GM21737 (cell line): ENCODE results near the gene NANOS2.
"Not testable (repeated sequence)": the region's sequence is repeated elsewhere in the genome, so short reads cannot be mapped to it uniquely, and the experiment has no call there.

ENCODE experiments used
- ATAC-seq: cut with Tn5 transposase; IDR thresholded peaks from one replicate; pipeline ENCODE4 v1.9.1; 2021; ENCODE audit warnings: mild to moderate bottlenecking, moderate library complexity; ENCODE audit not compliant: unreplicated experiment

NANOS2 gene

DNA sequence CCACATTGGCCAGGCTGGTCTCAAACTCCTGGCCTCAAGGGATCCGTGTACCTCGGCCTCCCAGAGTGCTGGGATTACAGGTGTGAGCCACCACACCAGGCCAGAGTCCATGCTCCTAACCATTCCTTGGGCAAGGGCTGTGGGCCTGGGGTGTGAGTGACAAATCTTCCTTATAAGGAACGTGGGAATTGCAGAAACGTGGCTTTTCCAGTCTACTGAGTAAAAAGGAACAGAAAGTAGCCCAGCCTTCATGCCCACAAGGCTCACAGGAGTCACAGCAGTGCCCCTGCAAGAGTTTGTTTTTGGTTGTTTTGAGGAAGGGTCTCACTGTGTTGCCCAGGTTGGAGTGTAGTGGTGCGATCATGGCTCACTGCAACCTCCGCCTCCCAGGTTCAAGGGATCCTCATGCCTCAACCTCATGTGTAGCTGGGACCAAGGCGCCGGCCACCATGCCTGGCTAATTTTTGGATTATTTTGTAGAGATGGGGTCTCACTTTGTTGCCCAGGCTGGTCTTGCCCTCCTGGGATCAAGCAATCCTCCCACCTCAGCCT is 17.2 kb downstream of the NANOS2 start:
- no peak for ATAC-seq

DNA sequence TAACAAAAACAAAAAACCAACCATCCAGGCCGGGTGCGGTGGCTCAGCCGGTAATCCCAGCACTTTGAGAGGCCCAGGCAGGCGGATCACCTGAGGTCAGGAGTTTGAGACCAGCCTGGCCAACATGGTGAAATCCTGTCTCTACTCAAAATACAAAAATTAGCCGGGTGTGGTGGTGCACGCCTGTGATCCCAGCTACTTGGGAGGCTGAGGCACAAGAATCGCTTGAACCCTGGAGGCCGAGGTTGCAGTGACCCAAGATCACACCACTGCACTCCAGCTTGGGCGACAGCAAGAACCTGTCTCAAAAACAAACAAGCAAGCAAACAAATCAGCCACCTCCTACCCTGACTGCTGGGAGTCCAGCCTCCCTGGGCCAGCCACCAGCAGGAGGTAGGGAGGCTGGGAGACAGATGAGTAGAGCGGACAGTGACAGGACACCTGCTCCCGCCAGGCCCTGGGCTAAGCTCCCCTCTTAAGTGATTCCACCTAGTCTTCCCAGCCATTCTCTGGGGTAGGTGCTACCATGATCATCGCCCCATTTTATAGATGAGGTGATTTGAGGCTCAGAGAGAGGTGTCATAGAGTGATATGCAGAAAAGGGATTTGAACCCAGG is 18.5 kb downstream of the NANOS2 start:
- not testable (repeated sequence) for ATAC-seq

DNA sequence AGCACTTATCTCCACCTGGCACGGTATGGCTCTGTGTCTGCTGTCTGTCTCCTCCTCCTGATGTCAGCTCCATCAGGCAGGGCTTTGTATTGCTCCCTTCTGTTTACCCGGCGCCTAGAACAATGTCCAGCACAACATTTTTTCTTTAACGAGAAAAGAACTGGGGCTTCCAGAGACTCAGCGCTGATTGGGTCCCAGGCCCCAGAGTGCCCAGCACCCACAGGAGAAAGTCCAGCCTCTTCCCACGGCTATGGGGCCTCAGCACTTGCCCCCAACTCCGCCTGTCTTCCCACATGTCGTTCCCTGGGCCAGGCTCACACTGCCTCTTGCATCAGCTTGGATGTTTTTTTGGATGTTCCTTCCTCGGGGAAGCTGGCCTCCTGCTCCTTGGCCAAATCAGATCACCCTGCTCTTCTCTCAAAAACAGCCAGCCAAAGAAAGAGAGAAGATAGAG is 19.0 kb downstream of the NANOS2 start:
- ATAC-seq: no peak

DNA sequence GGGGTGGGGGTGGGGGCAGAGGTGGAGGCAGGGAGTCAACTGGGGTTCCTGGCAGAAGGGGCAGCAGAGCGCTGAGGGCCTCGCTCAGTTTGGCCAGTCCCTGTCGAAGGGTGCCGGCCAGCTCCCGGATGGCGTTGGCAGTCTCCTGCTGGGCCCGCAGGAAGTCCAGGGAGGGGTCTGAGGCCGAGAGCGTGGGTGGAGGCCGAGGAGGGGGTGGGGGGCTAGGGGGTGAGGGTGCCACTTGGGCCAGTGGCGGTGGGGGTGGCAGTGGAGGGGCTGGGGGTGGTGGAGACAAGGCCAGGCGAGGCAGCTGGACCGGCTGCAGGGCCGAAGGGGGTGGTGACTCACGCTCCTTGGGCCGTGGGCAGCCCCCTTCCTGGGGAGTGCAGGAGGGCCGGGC is 23.7 kb downstream of the NANOS2 start:
- ATAC-seq: no peak

DNA sequence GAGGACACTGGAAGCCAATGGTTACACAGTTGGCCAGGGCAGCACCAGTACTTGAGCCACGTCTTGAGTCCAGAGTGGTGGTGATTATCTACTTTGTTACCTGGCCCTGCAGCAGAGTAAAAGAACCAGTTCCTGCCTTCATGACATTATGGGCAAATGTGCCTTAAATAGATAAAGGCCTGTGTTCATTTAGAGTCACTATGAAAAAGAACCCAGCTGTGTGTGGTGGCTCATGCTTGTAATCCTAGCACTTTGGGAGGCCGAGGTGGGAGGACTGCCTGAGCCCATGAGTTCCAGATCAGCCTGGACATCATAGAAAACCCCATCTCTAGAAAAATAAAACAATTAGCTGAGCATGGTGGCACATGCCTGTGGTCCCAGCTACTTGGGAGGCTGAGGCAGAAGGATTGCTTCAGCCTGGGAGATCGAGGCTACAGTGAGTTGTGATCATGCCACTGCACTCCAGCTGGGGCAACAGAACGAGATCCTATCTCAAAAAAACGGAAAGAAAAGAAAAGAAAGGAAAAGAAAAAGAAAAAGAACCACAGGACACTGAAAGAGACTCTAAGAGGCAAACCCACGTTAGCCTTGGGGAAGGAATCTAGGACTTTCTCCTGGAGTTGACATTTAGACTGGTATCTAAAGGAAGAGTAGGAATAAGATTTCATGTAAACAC is 25.2 kb downstream of the NANOS2 start:
- no peak for ATAC-seq

DNA sequence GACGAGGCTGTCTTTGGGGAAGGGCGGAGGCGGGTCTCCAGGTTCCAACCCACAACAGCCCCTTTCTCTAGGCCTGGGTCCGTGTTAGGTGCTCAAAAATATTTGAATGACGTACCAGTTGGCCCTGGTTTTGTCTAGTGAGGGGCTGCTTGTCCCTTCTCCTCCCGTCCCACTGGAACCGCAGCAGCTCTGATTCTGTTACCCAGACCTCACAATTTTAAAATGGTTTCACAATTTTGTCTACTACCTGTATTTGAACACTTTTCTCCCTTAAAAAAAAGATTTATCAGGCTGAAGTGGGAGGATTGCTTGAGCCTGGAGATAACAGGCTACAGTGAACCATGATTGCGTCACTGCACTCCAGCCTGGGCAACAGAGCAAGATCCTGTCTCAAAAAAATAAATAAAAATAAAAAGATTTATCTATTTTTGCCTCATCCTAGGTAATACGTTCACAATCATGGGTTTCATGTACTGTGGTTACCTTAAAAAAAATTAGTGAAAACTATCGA is 27.3 kb downstream of the NANOS2 start:
- no peak for ATAC-seq

DNA sequence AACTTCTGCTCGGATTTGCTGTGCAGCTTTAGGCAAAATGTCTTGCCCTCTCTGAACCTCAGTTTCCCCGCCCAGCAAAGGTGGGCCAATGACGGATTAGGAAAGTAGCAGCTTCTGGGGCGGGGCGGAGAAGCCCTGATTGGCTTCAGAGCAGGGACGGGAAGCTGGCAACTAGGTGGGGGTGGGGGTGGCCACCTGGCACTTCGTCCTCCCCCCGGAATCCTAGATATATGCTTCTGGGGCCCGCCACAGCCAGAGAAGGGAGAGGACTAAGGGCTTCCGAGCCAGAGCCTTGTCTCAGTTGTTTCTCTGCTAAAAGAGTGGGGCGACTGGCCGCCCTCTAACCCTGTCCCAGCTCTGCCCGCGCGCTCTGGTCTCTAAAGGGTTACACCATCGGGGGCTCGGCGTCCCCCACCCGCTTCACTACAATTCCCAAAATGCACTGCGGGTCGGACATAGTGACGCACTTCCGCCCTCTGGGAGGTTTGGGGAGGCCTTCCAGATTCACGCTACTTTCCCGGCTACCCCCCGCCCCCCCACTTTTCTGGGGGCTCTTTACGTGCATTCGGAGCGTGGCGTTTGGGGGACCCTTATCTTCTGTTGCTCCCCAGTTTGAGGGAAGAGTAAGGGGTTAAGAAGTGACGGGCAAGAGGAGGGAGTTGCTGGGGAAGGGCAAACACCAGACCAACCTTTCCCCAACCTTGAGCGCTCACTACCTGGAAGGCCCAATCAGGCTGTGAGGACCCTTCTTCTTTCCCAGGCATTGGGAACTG is 28.0 kb downstream of the NANOS2 start:
- peak; percentile 41 for ATAC-seq

DNA sequence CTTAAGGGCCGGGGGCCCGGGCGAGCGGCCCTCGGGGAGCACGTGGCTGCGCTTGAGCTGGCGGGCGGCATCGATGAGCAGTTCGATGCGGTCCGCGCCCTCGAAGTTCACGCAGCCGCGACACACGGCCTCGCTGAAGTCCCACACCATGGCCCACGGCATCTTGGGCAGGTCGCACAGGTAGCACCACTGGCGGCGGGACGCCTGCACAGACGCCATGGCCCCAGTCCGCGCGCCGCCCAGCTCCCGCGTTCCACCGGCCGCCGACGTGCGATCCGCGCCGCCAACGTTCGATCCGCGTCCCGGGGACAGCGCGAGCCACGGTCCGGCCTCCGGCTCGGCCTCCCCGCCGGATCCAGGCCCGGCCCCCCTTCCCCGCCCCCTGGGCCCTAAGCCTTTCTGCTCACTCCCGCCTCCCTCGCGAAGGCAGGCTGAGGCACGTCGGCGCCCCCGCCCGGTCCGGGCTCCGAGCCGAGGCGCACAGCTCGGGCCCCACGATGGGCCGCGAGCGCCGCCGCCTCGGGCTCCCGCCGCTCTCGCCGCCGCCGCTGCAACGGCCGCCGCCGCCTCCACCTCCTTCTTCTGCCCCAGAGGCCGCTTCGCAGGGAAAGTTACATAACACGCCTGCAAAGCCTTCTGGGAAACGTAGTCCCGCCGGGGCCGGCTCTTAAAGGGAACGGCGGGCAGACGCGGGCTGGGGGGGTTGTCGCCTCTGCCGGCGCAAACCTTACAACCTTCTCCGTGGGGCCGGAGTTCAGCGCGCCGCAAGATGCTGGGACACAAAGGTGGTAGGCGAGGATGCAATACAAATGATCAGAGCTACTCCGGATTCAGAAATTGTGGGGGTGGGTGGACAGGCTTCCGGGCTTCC is 28.8 kb downstream of the NANOS2 start, which contains the start of gene IRF2BP1:
TSS of gene IRF2BP1 (minus strand) at position 586 of the 871 bp plus-strand sequence. CDS start at position 219, 367 bp downstream.
- ATAC-seq: peak; percentile 43

DNA sequence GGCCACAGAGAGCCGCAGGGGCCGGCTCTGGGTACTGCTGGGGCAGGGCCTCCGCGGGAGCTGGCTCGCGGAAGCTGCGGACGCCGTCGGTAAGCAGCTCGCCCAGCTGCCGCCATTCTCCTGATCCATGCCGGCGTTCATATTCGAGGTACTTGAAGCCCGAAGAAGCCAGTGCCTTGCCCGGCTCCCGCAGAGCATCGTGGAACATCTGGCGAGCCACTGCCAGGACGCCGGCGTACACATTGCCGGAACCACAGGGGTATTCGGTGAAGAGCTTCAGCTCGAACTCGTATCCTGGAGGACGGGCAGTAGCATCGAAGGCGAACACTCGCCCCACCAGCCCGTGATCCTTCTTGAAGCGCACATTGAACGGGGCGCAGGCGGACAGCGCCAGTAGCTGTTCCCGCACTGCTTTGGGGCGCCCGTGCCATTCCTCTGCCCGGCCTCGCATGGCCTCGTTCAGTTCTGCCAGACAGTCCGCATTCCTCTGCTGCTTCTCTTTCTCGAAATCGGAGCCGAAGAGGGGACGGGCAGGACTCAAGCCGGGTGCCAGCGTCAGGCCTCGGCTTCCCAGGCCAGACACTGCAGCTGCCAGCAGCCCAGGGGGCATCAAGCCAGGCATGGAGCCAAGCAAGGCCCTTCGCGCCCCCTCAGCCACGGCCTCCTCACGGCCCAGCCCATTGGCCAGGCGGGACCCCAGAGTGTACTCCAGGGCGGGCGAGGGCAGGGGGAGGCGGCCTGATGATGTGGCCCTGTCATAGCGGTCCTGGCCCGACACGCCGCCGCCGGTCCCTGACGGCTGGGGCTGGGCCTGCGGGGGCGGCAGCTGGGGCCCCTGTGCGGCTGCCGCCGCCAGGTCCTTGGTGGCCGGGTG is 29.7 kb downstream of the NANOS2 start:
- ATAC-seq: peak; percentile 4

DNA sequence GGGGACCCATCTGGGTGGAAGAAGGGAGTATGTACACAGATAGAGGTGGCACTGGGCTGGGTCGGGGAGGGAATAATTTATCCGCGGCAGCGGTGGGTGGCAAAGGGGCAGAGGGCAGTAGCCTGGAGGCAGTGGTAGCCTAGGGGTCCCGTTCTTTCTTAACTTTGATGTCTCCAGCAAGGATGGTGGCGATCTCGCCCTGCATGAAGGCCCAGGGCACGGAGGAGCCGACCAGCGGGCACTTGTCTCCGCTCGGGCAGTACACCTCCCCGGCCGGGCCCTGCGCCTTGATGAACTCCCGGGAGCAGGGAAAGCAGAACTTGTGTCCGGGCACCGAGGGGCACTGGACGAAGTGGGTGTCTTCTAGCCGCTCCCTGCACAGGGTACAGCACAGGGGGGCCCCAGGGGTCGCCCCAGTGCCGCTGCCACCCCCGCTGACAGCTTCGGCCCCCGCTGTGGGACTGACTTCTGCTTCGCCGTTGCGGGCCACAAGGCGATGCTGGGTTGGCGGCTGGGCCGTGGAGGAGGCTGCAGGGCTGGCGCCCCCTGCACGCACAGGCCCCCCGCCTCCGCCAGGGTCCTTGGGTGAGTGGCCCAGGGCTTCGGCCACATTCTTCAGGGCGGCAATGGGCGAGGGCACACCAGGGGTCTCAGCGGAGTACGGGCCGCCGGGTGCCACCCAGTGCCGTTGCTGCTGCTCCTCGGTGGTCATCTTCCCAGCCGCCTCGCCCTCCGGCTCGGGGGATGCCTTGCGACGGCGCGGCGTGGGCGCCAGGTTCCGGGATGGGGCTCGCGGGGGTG is 30.5 kb downstream of the NANOS2 start:
- ATAC-seq: no peak

DNA sequence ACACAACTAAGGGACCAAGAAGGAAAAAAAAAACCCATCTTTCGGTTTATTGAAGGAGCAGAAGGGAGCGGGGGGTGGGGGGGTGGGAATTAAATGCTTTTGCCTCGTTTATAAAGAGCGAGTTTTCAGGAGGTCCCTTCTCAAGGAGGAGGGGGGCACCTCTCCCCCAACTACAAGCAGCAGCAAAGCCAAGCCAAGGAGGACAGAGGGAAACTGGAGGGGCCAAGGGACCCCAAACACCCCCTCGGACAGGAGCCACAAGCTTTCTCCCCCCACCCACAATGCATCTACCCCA is 31.0 kb downstream of the NANOS2 start:
- ATAC-seq: no peak

DNA sequence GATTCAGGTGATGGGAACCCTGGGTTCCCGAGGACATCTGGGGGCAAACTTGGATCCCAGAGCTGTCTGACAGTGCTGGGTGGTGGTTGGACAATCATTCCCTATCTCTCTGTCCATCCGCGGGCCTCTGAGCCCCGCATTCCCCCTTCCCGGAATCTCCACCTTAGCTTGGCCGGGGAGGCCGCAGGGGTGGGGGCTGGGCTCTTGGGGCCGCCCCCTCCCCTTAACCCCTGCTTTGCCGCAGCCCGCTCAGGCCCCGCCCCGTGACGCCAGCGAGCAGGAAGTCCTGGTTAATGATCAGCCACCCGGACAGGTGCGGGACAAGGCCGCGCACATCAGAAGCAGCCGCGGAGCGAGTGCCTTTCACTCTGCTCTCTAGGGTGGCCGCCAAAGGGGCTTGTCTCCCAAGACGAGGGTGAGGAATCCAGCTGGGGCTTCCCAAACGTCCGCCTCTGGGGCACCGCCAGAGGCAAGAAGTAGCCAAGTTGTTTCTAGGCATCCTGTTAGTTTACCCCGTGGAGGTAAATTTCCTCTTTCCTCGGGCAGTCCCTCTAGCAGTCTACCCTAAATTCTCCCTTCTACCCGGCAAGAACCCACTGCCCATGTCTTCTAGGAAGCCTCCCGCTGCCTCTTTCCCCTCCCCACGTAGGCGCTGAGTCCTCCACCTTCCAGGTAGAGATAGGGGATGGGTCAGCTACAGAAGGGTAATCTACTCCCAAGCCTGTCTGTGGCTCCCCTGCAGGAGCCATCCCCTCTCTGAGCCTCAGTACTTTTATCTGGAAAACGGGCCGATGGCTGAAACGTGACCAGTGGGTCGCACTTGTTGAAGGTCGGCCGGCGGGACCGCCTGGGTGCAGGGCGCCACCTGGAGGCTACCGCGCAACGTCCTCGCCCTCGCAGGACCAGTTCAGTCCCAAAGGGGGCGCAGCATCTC is 31.7 kb downstream of the NANOS2 start:
- ATAC-seq: no peak

DNA sequence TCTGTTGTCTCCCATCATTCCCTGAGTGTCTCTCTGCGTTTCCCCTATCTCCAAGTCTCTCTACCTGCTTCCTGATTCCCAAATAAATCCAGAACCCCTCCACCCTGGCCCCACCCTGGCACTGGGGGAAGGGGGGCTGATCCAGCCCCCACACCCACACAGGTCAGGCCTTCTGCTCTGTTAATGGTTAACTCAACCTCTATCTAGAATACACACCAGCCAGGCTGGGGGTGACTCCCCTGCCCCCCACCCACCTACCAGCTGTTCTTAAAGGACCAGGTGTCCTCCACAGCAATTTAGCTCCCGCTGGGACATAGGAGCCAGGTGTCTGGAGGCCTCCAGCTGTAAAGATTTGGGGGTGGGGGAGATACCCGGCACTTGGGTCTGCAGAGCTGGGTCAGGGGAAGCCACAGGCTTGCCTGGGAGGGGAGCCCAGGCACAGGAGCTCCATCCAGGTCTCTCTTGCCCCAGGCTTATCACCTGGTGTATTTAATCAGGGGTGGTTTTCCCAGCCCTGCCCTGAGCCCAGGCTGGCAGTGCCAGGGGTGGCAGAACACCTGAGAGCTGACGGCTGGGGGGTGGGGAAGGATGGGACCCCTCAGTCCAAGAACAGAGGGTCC is 32.6 kb downstream of the NANOS2 start:
- ATAC-seq: no peak

DNA sequence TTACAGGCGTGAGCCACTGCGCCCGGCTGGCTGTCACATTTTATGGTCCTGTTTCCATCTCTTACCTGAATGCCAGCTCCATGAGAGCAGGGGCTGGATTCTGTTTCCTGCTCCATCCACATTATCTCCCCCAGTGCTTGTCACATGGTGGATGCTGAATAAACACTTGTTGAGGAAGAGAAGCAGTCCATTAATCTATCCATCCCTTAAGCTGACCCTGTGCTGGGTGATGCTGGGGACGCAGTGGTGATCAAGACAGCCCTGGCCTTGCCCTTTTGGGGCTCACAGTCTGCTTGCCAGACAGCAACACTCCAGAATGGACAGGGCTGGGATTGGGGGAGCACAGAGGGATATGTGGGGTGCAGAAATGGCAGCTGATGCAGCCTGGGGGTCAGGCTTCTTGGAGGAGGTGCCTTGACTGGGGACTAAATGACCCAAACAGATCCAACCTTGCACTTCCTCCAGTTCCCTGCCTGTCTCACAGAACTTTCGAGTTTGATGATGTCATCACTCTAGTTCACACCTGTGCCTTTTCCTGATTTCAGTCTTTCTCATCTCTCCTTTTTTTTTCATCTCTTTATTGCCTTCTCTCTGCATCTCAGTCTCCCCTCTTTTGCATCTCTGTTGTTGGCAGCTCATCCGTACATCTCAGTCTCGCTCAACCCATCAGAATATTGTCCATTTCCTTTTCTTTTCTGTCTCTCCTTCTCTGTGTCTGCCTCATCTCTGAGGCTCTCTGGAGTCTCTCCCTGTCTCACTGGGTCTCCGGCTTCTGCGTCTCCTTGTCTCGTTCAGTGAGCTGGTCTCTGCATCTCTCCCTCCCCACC is 33.3 kb downstream of the NANOS2 start:
- ATAC-seq: no peak

DNA sequence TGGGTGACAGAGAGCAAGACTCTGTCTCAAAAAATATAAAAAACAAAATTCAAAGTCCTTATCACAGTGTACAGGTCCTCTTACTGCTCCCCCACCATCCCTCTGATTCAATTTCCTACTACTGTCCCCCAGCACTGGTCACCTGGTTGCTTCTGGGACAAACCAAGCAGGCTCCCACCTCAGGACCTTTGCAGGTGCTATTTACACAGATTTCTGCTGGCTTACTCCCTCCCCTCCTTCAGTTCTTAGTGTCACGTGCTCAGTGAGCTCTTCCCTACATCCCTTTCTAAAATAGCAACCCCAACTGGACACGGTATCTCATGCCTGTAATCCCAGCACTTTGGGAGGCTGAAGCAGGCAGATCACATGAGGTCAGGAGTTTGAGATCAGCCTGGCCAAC is 34.6 kb downstream of the NANOS2 start:
- ATAC-seq: no peak

DNA sequence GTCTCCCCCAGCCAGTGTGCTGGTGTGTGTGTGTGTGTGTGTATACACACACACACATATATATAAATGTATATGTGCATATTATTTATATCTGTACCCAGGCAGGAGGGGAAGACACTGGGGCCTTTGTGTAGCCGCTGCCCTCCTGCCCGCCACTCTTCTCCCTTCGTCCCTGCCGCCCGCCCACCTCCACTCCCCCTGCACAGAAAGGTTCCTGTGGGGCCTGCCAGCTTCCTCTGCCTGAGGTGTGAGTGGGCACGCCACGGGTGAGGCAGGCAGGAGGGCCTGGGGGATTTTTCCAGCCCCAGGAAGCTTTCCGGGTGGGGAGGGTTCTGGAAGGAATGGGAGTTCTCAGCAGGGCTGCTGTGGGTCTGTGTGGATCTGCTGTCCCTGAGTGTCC is 35.5 kb downstream of the NANOS2 start:
- ATAC-seq: no peak
